HG02840 (cell line): ENCODE data around the gene ECE1.

Experiments
- ATAC-seq: cut with Tn5 transposase; IDR thresholded peaks from one replicate; pipeline ENCODE4 v1.9.1; 2021; ENCODE audit warnings: mild to moderate bottlenecking, moderate library complexity, moderate number of reproducible peaks; ENCODE audit not compliant: unreplicated experiment, low FRiP score

ECE1 gene

GRCh38 chr1:21269461-21270085 lies 20.7 kb downstream of the ECE1 start:
- no peak for ATAC-seq

- no peak for ATAC-seq
Measured at GRCh38 chr1:21268281-21269239, 21.7 kb downstream of the ECE1 start.

GRCh38 chr1:21267191-21268077 lies 22.8 kb downstream of the ECE1 start:
- ATAC-seq, result no peak

DNA sequence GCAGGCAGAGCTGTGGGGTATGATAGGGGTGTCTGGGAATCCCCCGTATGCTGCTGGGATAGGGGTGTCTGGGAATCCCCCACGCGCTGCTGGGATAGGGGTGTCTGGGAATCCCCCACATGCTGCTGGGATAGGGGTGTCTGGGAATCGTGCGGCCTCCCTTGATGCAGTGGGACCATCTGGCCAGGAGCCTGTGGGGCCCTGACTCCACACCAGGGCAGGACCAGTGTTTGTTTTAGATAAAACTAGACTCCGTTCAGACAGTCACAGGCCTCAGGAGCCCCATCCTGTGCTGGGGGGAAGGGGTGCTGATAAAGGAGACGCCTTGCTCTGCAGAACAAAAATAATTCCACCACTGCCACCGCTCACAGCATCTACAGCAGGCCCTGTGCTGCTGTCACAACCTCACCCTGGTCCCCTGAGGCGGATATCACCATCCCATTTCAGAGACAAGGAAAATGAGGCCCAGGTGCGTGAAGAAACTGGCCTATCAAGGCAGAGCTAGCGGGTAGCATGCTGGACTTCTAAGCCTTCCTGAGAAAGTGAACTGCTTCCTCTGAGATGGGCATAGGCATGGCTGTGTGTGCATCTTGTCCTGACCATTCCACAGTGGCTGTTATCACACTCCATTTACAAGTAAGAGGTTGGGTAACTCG lies 24.0 kb downstream of the ECE1 start:
- ATAC-seq, result no peak

GRCh38 chr1:21265644-21266043 lies 24.6 kb downstream of the ECE1 start:
- ATAC-seq, result no peak

- ATAC-seq, result no peak
Measured at GRCh38 chr1:21264898-21265297, 25.4 kb downstream of the ECE1 start.

DNA sequence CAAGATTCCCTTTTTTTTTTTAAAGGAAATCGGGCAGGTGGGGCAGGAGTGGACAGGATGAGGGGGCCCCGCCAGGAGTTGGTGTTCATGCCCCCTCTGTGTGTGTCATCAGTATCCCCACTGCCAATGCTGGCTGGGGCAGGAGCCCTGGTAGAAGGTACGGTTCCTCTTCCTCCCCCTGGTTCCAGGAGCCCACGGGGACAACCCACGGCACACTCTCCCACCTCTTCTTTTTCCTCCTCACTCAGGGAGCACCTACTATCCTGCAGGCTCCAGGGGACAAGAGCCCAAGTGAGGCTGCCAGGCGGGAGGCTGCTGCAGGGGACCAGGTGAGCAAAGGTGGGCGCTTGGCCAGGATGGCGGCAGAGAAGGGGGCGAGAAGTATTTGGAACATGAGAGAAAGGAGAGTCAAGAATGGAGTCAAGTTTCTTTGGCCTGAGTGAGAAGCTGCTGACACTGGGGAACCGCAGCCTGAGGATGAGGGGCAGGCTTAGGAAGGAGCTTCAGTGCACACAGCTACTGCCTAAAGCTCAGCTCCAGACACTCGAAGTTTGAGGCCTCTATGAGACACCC lies 26.5 kb downstream of the ECE1 start:
- no peak for ATAC-seq

DNA sequence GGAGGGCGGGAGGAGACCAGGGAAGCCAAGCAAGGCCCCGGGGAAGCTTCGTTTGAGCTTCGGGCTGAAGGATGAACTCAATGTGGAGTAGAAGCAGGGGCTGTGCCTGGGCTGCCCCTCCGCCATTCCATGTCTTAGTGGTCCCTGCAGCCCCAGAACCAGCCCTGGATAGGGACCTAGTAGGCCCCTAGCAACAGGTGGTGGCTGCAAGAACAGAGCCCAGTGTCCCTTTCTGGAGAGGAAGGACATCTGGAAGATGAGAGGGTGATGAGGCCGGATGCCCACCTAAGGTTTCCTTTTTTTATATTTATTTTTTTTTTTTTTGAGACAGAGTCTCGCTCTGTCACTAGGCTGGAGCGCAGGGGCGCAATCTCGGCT lies 27.2 kb downstream of the ECE1 start:
- ATAC-seq, result no peak

- ATAC-seq, result no peak
Measured at GRCh38 chr1:21262293-21263051, 27.8 kb downstream of the ECE1 start.

- no peak for ATAC-seq
Measured at GRCh38 chr1:21261551-21262292, 28.5 kb downstream of the ECE1 start.

DNA sequence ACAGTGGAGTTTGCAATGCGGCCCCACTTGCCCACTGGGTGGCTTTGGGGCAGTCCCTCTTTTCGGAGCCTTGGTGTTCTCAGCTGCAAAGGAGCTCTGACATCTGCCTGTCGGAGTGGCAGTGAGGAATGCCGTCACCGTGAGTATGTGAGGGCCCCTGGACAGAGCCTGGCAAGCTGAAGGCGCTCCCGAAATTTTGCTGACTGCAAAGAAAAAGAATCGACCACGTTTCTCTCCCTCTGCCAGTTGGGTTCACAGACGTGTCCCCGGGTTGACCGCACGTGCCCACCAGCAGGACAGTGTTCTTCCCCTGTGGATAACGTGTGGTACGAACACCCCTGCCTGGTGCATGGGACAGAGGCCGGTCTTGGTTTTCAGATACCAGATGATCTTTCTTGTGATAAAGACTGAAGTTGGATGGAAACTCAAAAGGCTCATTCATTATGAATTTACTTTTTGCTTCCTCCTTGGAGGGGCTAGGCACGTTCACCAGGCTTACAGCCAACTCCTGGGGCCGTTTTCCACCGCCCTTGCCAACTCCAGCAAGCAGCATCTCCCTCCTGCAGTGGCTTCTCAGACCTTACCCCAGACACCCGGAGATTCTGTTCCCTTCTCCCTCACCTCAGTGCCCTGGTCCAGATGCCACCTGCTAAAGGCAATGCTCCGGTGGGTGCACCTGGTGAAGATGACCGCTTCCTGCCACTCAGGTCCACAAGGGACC lies 29.7 kb downstream of the ECE1 start:
- no peak for ATAC-seq

DNA sequence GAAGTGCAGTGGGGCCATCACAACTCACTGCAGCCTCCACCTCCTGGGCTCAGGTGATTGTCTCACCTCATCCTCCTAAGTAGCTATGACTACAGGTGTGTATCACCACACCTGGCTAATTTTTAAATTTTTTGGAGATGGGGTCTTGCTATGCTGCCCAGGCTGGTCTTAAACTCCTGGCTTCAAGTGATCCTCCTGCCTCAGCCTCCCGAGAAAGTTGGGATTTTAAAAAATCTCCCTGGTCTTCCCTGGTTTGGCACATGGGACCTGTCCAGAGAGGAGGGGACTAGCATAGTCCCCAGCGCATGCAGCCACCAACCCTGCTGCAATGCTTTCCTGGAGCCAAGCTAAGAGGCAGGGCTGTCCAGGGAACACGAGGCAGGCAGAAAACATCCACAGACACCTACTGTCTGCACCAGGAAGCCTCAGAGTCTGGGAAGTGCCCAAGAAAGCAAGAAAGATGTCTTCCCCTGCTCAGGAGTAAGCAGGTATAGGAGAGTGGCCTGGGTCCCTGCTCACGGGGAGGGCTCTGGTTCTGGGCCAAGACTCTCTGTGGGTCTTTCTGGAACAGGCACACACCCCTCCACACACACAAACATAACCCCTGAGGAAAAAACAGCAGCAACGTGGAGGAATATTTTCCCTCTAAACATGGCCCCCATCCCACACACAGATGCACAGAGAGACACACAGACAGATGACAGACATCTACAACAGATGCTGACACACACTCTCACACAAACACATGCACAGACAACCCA lies 30.8 kb downstream of the ECE1 start:
- ATAC-seq, result no peak

- no peak for ATAC-seq
Measured at GRCh38 chr1:21258331-21259134, 31.7 kb downstream of the ECE1 start.

- no peak for ATAC-seq
Measured at GRCh38 chr1:21257431-21258135, 32.7 kb downstream of the ECE1 start.

DNA sequence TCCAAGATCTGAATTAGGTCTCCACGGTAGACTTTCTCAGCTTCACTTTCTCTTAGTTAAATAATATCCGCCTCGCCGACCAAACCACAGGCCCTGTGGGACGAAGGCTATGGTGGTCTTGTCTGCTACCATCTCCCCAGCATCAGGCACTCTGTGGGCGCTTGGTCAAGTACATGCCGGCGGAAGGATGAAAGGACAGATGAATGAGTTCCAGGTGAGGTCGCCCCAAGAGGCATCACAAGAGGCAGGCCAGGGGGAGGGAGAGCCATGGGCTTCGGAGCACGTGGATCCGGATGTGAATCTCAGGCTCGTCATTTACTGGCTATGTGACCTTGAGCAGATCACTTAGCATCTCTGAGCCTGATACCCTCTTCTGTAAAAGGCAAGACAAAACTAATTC lies 33.5 kb downstream of the ECE1 start:
- ATAC-seq, result no peak

- ATAC-seq, result no peak
Measured at GRCh38 chr1:21255943-21256320, 34.3 kb downstream of the ECE1 start.
